ENCODE measurements around the gene SP5. TPM values are rescaled to one million over a fixed set of nuclear protein-coding genes. Genes with fewer than 3 reads are reported as not detected.
A peak's percentile ranks its signal among the peaks of the same experiment; 100 is the strongest.
"Not testable (repeated sequence)": the region's sequence is repeated elsewhere in the genome, so short reads cannot be mapped to it uniquely, and the experiment has no call there.

The SP5 gene
- total RNA-seq, 1 experiment from 2014 or later: 161 TPM

GRCh38 chr2:170744248-170745002, 29.3 kb downstream of the SP5 start:
- Mint-ChIP-seq H3K27ac (ENCODE audit: unreplicated experiment) (peak overlapping the region; percentile 46), H3K9me3 (ENCODE audit: unreplicated experiment) (no peaks in the 10 kb centered on the region), H3K4me3 (ENCODE audit: unreplicated experiment) (peak overlapping the region; percentile 53), H3K36me3 (ENCODE audit: insufficient read depth, unreplicated experiment) (no peaks in the 10 kb centered on the region), H3K27me3 (ENCODE audit: insufficient read depth, unreplicated experiment) (no peaks in the 10 kb centered on the region), H3K4me1 (ENCODE audit: low read depth, unreplicated experiment) (peaks cover 11% of the 10 kb centered on the region)
- no peaks in the 10 kb centered on the region for H3K36me3 ChIP-seq (ENCODE audit: control insufficient read depth, insufficient read depth, low read length)
- H3K27me3 ChIP-seq (replicated peaks; ENCODE audit: control insufficient read depth, insufficient read depth, low read length): no peaks in the 10 kb centered on the region
- H3K4me3 ChIP-seq (ENCODE audit: low read depth, low read length): peak overlapping the region; percentile 6; the same call in 1 of the 2 replicates
- POLR2A ChIA-PET: interaction anchor here (1.0 kb wide), 1 partner anchor 26 kb away, joined by 8 read pairs; the partner anchor contains the start of gene ERICH2
- H3K4me1 ChIP-seq: peaks cover 18% of the 10 kb centered on the region
- CTCF ChIA-PET: interaction anchor here (1.0 kb wide), 1 partner anchor 420 kb away, joined by 3 read pairs; no protein-coding TSS in a partner anchor
- DNase-seq: peak; percentile 58 to 66
- intact Hi-C loops (cut with micrococcal nuclease; ENCODE audit: unreplicated experiment): loop anchor here (2.0 kb wide), 1 partner anchor 20 kb away; no protein-coding TSS in a partner anchor
- no peak for TF ChIP-seq CTCF (IDR thresholded peaks at IDR 0.05; ENCODE audit: insufficient read depth in 1 of 2, low read depth in 1 of 2, low read length in 1 of 2, severe bottlenecking in 1 of 2, unreplicated experiment in 1 of 2)
- BruUV-seq (replicated peaks): TSS peak; percentile 92
- H3K9me3 ChIP-seq: no peaks in the 10 kb centered on the region

- H3K27me3 ChIP-seq (replicated peaks; ENCODE audit: control insufficient read depth, insufficient read depth, low read length): no peaks in the 10 kb centered on the region
- POLR2A ChIA-PET: no interaction called here
- no peaks in the 10 kb centered on the region for H3K9me3 Mint-ChIP-seq (ENCODE audit: unreplicated experiment)
- intact Hi-C loops (cut with micrococcal nuclease; ENCODE audit: unreplicated experiment): loop anchor here (2.0 kb wide), 1 partner anchor 19 kb away; no protein-coding TSS in a partner anchor
- H3K9me3 ChIP-seq: no peaks in the 10 kb centered on the region
- CTCF ChIA-PET: no interaction called here
- H3K4me1 Mint-ChIP-seq (ENCODE audit: low read depth, unreplicated experiment): peaks cover 6% of the 10 kb centered on the region
- no peak for TF ChIP-seq CTCF (IDR thresholded peaks at IDR 0.05; ENCODE audit: insufficient read depth in 1 of 2, low read depth in 1 of 2, low read length in 1 of 2, severe bottlenecking in 1 of 2, unreplicated experiment in 1 of 2)
- H3K4me3 Mint-ChIP-seq (ENCODE audit: unreplicated experiment): no peak overlapping the region
- peaks cover 16% of the 10 kb centered on the region for H3K4me1 ChIP-seq
- H3K36me3 ChIP-seq (ENCODE audit: control insufficient read depth, insufficient read depth, low read length): no peaks in the 10 kb centered on the region
- DNase-seq: no peak
- H3K27me3 Mint-ChIP-seq (ENCODE audit: insufficient read depth, unreplicated experiment): no peaks in the 10 kb centered on the region
- no peak overlapping the region for H3K27ac Mint-ChIP-seq (ENCODE audit: unreplicated experiment)
- BruUV-seq (replicated peaks): no TSS peak
- H3K36me3 Mint-ChIP-seq (ENCODE audit: insufficient read depth, unreplicated experiment): no peaks in the 10 kb centered on the region
- no peak overlapping the region for H3K4me3 ChIP-seq (ENCODE audit: low read depth, low read length)
Observed at GRCh38 chr2:170745305-170745704, 30.2 kb downstream of the SP5 start.

- CTCF ChIA-PET: interaction anchor here (0.7 kb wide), 1 partner anchor 335 kb away, joined by 4 read pairs; no protein-coding TSS in a partner anchor
- intact Hi-C loops (cut with micrococcal nuclease; ENCODE audit: unreplicated experiment): no loop called here
- peaks cover 16% of the 10 kb centered on the region for H3K4me1 ChIP-seq
- Mint-ChIP-seq H3K9me3 (ENCODE audit: unreplicated experiment) (no peaks in the 10 kb centered on the region), H3K27me3 (ENCODE audit: insufficient read depth, unreplicated experiment) (no peaks in the 10 kb centered on the region), H3K36me3 (ENCODE audit: insufficient read depth, unreplicated experiment) (no peaks in the 10 kb centered on the region), H3K4me3 (ENCODE audit: unreplicated experiment) (no peak overlapping the region), H3K27ac (ENCODE audit: unreplicated experiment) (no peak overlapping the region), H3K4me1 (ENCODE audit: low read depth, unreplicated experiment) (peaks cover 6% of the 10 kb centered on the region)
- no peak overlapping the region for H3K4me3 ChIP-seq (ENCODE audit: low read depth, low read length)
- no peaks in the 10 kb centered on the region for H3K27me3 ChIP-seq (replicated peaks; ENCODE audit: control insufficient read depth, insufficient read depth, low read length)
- no peak for DNase-seq
- no TSS peak for BruUV-seq (replicated peaks)
- no peaks in the 10 kb centered on the region for H3K9me3 ChIP-seq
- no peaks in the 10 kb centered on the region for H3K36me3 ChIP-seq (ENCODE audit: control insufficient read depth, insufficient read depth, low read length)
- TF ChIP-seq CTCF (IDR thresholded peaks at IDR 0.05; ENCODE audit: insufficient read depth in 1 of 2, low read depth in 1 of 2, low read length in 1 of 2, severe bottlenecking in 1 of 2, unreplicated experiment in 1 of 2): no peak
- POLR2A ChIA-PET: interaction anchor here (0.6 kb wide), 1 partner anchor 19 kb away, joined by 3 read pairs; no protein-coding TSS in a partner anchor
Observed at GRCh38 chr2:170747921-170748320, 32.8 kb downstream of the SP5 start.

- H3K36me3 Mint-ChIP-seq (ENCODE audit: insufficient read depth, unreplicated experiment); BruUV-seq (replicated peaks); H3K4me3 ChIP-seq (ENCODE audit: low read depth, low read length); intact Hi-C loops (cut with micrococcal nuclease; ENCODE audit: unreplicated experiment); H3K27me3 Mint-ChIP-seq (ENCODE audit: insufficient read depth, unreplicated experiment); POLR2A ChIA-PET; H3K4me1 ChIP-seq; H3K27me3 ChIP-seq (replicated peaks; ENCODE audit: control insufficient read depth, insufficient read depth, low read length); H3K4me3 Mint-ChIP-seq (ENCODE audit: unreplicated experiment); H3K36me3 ChIP-seq (ENCODE audit: control insufficient read depth, insufficient read depth, low read length); H3K9me3 ChIP-seq; H3K27ac Mint-ChIP-seq (ENCODE audit: unreplicated experiment); H3K4me1 Mint-ChIP-seq (ENCODE audit: low read depth, unreplicated experiment); DNase-seq; CTCF ChIA-PET; H3K9me3 Mint-ChIP-seq (ENCODE audit: unreplicated experiment): not testable (repeated sequence)
Observed at GRCh38 chr2:170751555-170751954, 36.4 kb downstream of the SP5 start.

All from Caco-2 (cell line).